ENCODE measurements around the gene HLA-DRA.
"Not testable (repeated sequence)": the region's sequence is repeated elsewhere in the genome, so short reads cannot be mapped to it uniquely, and the experiment has no call there.

Gene HLA-DRA

GRCh38 chr6:32431142-32431541, 8.5 kb upstream of the HLA-DRA start:
- DNase-seq (ENCODE audit: low read depth), result no peak

- DNase-seq (ENCODE audit: low read depth), result no peak
These were observed 7.6 kb upstream of the HLA-DRA start for GRCh38 chr6:32432050-32432450.

DNA sequence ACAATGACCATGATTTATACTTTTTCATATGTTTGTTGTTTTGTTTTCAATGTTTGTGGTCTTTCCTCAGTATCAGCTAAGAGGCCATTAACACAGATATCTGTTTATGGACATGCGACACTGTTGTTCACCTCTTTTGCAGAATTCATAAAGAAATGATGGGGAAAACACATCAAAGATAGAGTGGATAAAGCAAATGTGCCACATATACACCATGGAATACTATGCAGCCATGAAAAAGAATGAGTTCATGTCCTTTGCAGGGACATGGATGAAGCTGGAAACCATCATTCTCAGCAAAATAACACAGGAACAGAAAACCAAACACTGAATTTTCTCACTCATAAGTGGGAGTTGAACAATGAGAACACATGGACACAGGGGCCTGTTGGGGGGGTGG, 5.7 kb upstream of the HLA-DRA start:
- DNase-seq (ENCODE audit: low read depth), result not testable (repeated sequence)

GRCh38 chr6:32436186-32436585, 3.5 kb upstream of the HLA-DRA start:
- no peak for DNase-seq (ENCODE audit: low read depth)

- DNase-seq (ENCODE audit: low read depth), result no peak
These were observed 2.5 kb upstream of the HLA-DRA start for GRCh38 chr6:32436995-32437836.

GRCh38 chr6:32439139-32439538, 548 bp upstream of the HLA-DRA start:
- DNase-seq (ENCODE audit: low read depth), result no peak

GRCh38 chr6:32442243-32442667, 2.6 kb downstream of the HLA-DRA start:
- no peak for DNase-seq (ENCODE audit: low read depth)

- DNase-seq (ENCODE audit: low read depth), result no peak
These were observed 3.4 kb downstream of the HLA-DRA start for GRCh38 chr6:32442977-32443552.

- DNase-seq (ENCODE audit: low read depth), result no peak
These were observed 4.7 kb downstream of the HLA-DRA start for GRCh38 chr6:32444433-32444832.

GRCh38 chr6:32445321-32445854, 5.7 kb downstream of the HLA-DRA start:
- DNase-seq (ENCODE audit: low read depth), result no peak

GRCh38 chr6:32447932-32448331, 8.2 kb downstream of the HLA-DRA start:
- DNase-seq (ENCODE audit: low read depth), result no peak

DNA sequence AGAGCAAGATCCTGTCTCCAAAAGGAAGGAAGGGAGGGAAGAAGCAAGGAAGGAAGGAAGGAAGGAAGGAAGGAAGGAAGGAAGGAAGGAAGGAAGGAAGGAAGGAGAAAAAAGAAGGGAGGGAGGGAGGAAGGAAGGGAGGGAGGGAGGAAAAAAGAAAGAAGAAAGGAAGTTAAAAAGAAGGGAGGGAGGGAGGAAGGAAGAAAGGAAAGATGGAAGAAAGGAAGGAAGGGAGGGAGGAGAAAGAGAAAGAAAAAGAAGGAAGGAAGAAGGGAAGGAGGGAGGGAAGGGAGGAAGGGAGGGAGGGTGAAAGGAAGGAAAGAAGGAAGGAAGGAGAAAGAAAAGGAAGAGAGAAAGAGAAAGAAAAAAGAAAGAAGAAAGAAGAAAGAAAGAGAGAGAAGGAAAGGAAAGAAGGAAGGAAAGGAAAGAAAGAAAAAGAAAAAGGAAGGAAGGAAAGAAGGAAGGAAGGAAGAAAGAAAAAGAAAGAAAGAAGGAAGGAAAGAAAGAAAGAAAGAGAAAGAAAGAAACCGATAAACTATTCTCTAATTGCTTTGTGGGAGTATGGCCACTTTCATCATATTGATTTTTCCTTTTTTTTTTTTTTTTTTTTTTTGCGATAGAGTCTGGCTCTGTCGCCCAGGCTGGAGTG, 9.5 kb downstream of the HLA-DRA start:
- DNase-seq (ENCODE audit: low read depth), result no peak

GRCh38 chr6:32457054-32457453, 17.4 kb downstream of the HLA-DRA start:
- DNase-seq (ENCODE audit: low read depth), result no peak

DNA sequence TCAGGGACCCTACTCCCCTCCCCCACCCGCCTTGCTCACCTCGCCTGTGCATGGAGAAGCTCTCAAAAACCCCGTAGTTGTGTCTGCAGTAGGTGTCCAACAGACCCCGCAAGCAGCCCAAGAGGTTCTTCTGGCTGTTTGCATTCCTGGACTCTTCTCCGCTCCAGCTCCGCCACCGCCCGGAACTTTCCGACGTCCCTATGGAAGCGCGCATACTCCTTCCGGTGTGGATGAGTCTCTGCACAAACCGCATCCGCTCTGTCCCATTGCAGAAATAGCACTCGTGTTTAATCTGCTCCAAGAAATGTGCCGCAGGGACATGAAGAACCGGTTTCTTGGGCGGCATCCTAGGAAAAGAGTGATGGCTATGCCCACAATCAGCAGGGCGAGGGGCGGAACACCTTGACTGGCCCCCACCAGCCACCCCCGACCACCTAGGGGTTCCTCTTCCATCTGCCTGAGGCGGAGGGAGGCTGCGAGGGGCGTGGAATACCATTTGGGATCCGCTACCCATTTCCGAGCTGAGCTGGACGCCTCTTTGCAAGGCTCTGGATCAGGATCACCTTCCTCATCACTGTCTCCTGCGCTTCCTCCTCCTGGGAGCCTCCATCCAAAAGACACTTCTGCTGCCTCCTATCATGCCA, 20.2 kb downstream of the HLA-DRA start:
- no peak for DNase-seq (ENCODE audit: low read depth)

DNA sequence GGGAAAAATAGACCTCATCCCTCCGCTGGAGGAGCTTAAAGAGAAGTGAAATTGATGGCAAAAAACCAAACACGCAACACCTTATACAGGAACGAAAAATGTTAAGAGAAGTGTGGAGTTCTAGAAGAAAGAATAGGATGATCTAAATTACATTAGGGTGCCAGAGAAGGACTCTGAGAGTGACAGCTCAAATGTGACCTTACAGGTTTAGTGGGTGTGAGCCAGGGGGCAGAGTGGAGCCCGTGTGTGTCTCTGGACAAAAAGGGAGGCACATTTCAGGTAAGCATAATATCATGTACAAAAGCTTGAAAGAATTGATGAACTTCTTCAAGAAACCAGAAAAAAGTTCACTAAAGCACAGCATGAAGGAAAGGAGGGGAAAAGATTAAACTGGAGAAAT, 20.8 kb downstream of the HLA-DRA start:
- no peak for DNase-seq (ENCODE audit: low read depth)

GRCh38 chr6:32461493-32461892, 21.8 kb downstream of the HLA-DRA start:
- no peak for DNase-seq (ENCODE audit: low read depth)

DNA sequence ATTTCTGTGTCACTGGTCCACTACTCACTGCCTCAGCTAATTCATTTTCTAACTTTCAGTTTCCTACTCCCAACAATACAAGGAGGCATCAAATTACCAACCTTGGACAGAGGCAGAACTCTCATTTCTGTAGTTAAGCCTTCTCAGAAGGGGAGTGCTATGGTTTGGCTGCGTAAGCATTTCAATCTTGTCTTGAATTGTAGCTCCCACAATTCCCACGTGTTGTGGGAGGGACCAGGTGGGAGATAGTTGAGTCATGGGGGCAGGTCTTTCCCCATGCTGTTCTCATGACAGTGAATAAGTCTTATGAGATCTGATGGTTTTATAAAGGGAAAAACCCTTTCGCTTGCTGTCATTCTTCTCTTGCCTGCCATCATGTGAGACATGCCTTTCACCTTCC, 22.9 kb downstream of the HLA-DRA start:
- no peak for DNase-seq (ENCODE audit: low read depth)

- DNase-seq (ENCODE audit: low read depth), result not testable (repeated sequence)
These were observed 28.2 kb downstream of the HLA-DRA start for GRCh38 chr6:32467743-32468503.

GRCh38 chr6:32472781-32473375, 33.2 kb downstream of the HLA-DRA start:
- DNase-seq (ENCODE audit: low read depth), result no peak

DNA sequence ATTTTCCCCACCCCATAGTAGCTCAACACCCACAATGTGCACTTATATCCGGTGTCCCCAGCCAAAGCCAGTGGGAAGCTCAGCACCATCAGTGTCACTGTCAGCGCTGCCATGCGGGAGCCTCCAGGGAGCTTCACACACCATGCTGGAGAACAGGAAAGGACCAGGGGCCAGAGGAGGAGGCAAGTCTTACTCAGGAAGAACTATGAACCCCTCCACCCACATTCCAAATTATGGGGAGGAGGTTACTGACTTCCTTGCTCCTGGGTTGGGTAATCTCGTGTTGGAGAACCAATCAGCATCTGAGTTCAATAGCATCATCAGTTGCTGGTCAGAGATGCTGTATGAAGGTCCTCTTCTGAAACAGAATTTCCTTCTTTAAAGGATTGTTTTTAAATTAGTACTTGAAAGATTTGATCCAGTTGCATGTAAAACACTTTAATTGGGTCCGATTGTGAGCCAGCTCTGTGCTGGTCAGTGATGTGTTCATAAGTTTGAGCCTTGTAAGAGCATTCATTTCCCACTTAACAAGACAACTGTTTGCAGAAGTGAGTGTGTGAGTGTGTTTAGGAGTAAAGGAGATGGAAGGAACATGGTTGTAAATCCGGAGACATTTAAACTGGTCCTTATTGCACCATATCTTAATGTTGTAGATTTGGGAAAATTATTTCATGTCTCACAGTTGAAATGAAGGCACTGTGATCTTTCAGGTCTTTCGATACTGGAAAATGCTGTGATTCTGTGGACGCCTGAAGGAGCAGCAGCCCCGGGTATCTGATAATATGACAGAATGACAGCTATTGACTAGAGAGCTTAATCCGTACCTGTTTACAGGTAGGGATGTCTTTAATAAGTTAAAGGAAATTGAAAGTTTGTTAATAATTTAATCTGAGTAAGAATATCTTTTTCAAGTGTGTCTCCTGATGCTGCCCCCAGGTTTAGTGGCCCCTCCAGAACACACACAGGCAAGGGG, 34.0 kb downstream of the HLA-DRA start:
- DNase-seq (ENCODE audit: low read depth), result not testable (repeated sequence)

Data from non-pigmented ciliary epithelial cell (primary cell).